Colonic mucosa (tissue), 4 donors: ENCODE measurements around the gene EXOC2. TPM values are rescaled to one million over a fixed set of nuclear protein-coding genes. Genes with fewer than 3 reads are reported as not detected.

Source experiments
- DNase-seq: peaks from one replicate; pipeline ENCODE4 v3.0.0-alpha.2; 2020
- H3K27ac ChIP-seq: fragments of 200-600 bp; one replicate; pipeline ENCODE4 v1.8.0; 2021
- H3K27me3 ChIP-seq: fragments of 200-600 bp; one replicate; pipeline ENCODE4 v1.8.0; 2021
- H3K36me3 ChIP-seq: fragments of 200-600 bp; one replicate; pipeline ENCODE4 v1.8.0; 2021
- H3K4me1 ChIP-seq: fragments of 200-600 bp; one replicate; pipeline ENCODE4 v1.8.0; 2021; ENCODE audit warnings: mild to moderate bottlenecking
- H3K4me3 ChIP-seq: fragments of 200-600 bp; one replicate; pipeline ENCODE4 v1.8.0; 2021
- H3K9ac ChIP-seq, 2 donors: one replicate each; pipeline ENCODE4 v1.7.0; 2013; ENCODE audit warnings: control low read depth in 2 of 2, low read depth in 2 of 2, low read length in 2 of 2
- H3K9me3 ChIP-seq: fragments of 200-600 bp; one replicate; pipeline ENCODE4 v1.8.0; 2021
- CTCF ChIP-seq: fragments of 200-600 bp; IDR thresholded peaks from one replicate; pipeline ENCODE4 v1.8.0; 2022; ENCODE audit warnings: antibody characterized with exemption, mild to moderate bottlenecking
- intact Hi-C: fragments of 100-400 bp; cut with DNase I; formaldehyde crosslinking; loops from one replicate; pipeline ENCODE4 v1.14.1; 2022
- total RNA-seq, 2 donors: library from RNA; stranded (reverse); fragmentation: NEBNext Ultra II Directional in 1 of 2; extraction: Animal tissue kit (Norgen Biotek cat#: 25700) in 1 of 2; gene quantifications; one replicate each; pipeline ENCODE4 v1.2.1, GENCODE V29; 2021
- donor health status: healthy.
- donor health status: DM: no; HTN: no; CAD: no.
- donor health status: DM: no; HTN: no; CAD: no.

EXOC2 gene
- total RNA-seq, 2 donors from 2014 or later = 18.3 to 19.6 TPM

- H3K9ac ChIP-seq = no peak overlapping the region
- H3K9me3 ChIP-seq = no peaks in the 10 kb centered on the region
- H3K36me3 ChIP-seq = no peaks in the 10 kb centered on the region
- no peaks in the 10 kb centered on the region for H3K27me3 ChIP-seq
- no peak overlapping the region for H3K4me3 ChIP-seq
- no peaks in the 10 kb centered on the region for H3K4me1 ChIP-seq
- DNase-seq = no peak
- no peak overlapping the region for H3K27ac ChIP-seq
- no peak for TF ChIP-seq CTCF
- intact Hi-C loops = no loop called here
Observed at GRCh38 chr6:489001-489400, 203.9 kb downstream of the EXOC2 start.

GRCh38 chr6:487956-488355, 205.0 kb downstream of the EXOC2 start:
- no peak for TF ChIP-seq CTCF
- no peak overlapping the region for H3K4me3 ChIP-seq
- no peaks in the 10 kb centered on the region for H3K4me1 ChIP-seq
- intact Hi-C loops = no loop called here
- DNase-seq = no peak
- H3K9ac ChIP-seq = no peak overlapping the region
- no peaks in the 10 kb centered on the region for H3K27me3 ChIP-seq
- H3K36me3 ChIP-seq = no peaks in the 10 kb centered on the region
- H3K9me3 ChIP-seq = no peaks in the 10 kb centered on the region
- no peak overlapping the region for H3K27ac ChIP-seq

GRCh38 chr6:485655-486170, 207.2 kb downstream of the EXOC2 start:
- no peak overlapping the region for H3K27ac ChIP-seq
- no peaks in the 10 kb centered on the region for H3K4me1 ChIP-seq
- H3K9ac ChIP-seq = no peak overlapping the region
- no peaks in the 10 kb centered on the region for H3K9me3 ChIP-seq
- no peak for TF ChIP-seq CTCF
- DNase-seq = no peak
- H3K27me3 ChIP-seq = no peaks in the 10 kb centered on the region
- no peak overlapping the region for H3K4me3 ChIP-seq
- intact Hi-C loops = no loop called here
- H3K36me3 ChIP-seq = no peaks in the 10 kb centered on the region

- no peak for DNase-seq
- TF ChIP-seq CTCF = no peak
- H3K9me3 ChIP-seq = no peaks in the 10 kb centered on the region
- no peak overlapping the region for H3K27ac ChIP-seq
- no peaks in the 10 kb centered on the region for H3K4me1 ChIP-seq
- intact Hi-C loops = no loop called here
- H3K4me3 ChIP-seq = no peak overlapping the region
- no peaks in the 10 kb centered on the region for H3K27me3 ChIP-seq
- no peak overlapping the region for H3K9ac ChIP-seq
- H3K36me3 ChIP-seq = no peaks in the 10 kb centered on the region
Observed at GRCh38 chr6:484746-485145, 208.2 kb downstream of the EXOC2 start.

GRCh38 chr6:484086-484745, 208.7 kb downstream of the EXOC2 start:
- no peaks in the 10 kb centered on the region for H3K27me3 ChIP-seq
- no peaks in the 10 kb centered on the region for H3K4me1 ChIP-seq
- H3K9ac ChIP-seq = no peak overlapping the region
- H3K9me3 ChIP-seq = no peaks in the 10 kb centered on the region
- no peaks in the 10 kb centered on the region for H3K36me3 ChIP-seq
- no peak for DNase-seq
- intact Hi-C loops = no loop called here
- TF ChIP-seq CTCF = no peak
- H3K4me3 ChIP-seq = no peak overlapping the region
- no peak overlapping the region for H3K27ac ChIP-seq
